ENCODE data around the gene TRAT1. TPM values are rescaled to one million over a fixed set of nuclear protein-coding genes. Genes with fewer than 3 reads are reported as not detected.

Gene TRAT1
- total RNA-seq, 1 experiment from 2014 or later: 0.11 TPM

DNA sequence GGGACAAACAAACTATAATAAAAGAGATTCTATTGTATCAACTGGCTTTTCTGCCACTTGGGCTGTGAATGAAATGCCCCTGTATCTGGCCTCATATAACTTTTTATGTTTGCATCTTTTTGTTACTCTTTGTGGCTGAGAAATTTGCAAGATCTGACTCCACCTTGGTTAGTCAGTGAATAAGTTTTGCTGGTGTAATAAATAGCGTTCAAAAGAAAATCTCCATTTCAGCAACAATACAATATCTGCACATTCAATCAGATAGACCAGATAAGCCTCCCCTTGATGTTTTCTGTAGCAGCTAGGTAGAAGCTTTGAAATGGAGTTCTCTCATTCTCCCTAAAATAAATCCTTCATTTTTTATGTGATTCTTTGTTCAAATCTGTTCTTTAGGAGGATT is 12.0 kb downstream of the TRAT1 start:
- ATAC-seq (no peak), DNase-seq (ENCODE audit: low spot score) (no peak)
- no peaks in the 10 kb centered on the region for H3K4me1 Mint-ChIP-seq
- ChIA-PET POLR2A (no interaction called here), CTCF (interaction anchor here (1.5 kb wide), 1 partner anchor 16 kb away, joined by 3 read pairs; no protein-coding TSS in a partner anchor)
- no peaks in the 10 kb centered on the region for H3K36me3 Mint-ChIP-seq
- no peak overlapping the region for H3K27ac Mint-ChIP-seq
- no peaks in the 10 kb centered on the region for H3K27me3 Mint-ChIP-seq (ENCODE audit: low read depth)
- no peak overlapping the region for H3K4me3 Mint-ChIP-seq
- no peaks in the 10 kb centered on the region for H3K9me3 Mint-ChIP-seq
- no peak for TF ChIP-seq PRDM15 (CRISPR knock-in tag; IDR thresholded peaks at IDR 0.05)
- no peak for TF ChIP-seq ATF2 (CRISPR knock-in tag; IDR thresholded peaks at IDR 0.05; ENCODE audit: borderline replicate concordance, low read depth)
- TF ChIP-seq E2F4 (CRISPR knock-in tag; IDR thresholded peaks at IDR 0.05; ENCODE audit: borderline replicate concordance, low read depth): no peak
- no peak for TF ChIP-seq GABPB1 (CRISPR knock-in tag; IDR thresholded peaks at IDR 0.05)
- TF ChIP-seq, protein P1, sequence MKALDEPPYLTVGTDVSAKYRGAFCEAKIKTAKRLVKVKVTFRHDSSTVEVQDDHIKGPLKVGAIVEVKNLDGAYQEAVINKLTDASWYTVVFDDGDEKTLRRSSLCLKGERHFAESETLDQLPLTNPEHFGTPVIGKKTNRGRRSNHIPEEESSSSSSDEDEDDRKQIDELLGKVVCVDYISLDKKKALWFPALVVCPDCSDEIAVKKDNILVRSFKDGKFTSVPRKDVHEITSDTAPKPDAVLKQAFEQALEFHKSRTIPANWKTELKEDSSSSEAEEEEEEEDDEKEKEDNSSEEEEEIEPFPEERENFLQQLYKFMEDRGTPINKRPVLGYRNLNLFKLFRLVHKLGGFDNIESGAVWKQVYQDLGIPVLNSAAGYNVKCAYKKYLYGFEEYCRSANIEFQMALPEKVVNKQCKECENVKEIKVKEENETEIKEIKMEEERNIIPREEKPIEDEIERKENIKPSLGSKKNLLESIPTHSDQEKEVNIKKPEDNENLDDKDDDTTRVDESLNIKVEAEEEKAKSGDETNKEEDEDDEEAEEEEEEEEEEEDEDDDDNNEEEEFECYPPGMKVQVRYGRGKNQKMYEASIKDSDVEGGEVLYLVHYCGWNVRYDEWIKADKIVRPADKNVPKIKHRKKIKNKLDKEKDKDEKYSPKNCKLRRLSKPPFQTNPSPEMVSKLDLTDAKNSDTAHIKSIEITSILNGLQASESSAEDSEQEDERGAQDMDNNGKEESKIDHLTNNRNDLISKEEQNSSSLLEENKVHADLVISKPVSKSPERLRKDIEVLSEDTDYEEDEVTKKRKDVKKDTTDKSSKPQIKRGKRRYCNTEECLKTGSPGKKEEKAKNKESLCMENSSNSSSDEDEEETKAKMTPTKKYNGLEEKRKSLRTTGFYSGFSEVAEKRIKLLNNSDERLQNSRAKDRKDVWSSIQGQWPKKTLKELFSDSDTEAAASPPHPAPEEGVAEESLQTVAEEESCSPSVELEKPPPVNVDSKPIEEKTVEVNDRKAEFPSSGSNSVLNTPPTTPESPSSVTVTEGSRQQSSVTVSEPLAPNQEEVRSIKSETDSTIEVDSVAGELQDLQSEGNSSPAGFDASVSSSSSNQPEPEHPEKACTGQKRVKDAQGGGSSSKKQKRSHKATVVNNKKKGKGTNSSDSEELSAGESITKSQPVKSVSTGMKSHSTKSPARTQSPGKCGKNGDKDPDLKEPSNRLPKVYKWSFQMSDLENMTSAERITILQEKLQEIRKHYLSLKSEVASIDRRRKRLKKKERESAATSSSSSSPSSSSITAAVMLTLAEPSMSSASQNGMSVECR (CRISPR knock-in tag; IDR thresholded peaks at IDR 0.05; ENCODE audit: borderline replicate concordance): no peak
- TF ChIP-seq ZNF416 (CRISPR knock-in tag; IDR thresholded peaks at IDR 0.05): no peak
- TF ChIP-seq HMGA2 (CRISPR knock-in tag; IDR thresholded peaks at IDR 0.05): no peak
- TF ChIP-seq, protein P2, sequence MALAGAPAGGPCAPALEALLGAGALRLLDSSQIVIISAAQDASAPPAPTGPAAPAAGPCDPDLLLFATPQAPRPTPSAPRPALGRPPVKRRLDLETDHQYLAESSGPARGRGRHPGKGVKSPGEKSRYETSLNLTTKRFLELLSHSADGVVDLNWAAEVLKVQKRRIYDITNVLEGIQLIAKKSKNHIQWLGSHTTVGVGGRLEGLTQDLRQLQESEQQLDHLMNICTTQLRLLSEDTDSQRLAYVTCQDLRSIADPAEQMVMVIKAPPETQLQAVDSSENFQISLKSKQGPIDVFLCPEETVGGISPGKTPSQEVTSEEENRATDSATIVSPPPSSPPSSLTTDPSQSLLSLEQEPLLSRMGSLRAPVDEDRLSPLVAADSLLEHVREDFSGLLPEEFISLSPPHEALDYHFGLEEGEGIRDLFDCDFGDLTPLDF (CRISPR knock-in tag; IDR thresholded peaks at IDR 0.05): no peak
- no peak for TF ChIP-seq IRF1 (CRISPR knock-in tag; IDR thresholded peaks at IDR 0.05)
- no peak for TF ChIP-seq TEAD1 (CRISPR knock-in tag; IDR thresholded peaks at IDR 0.05)
- no peak for TF ChIP-seq NR3C1 (CRISPR knock-in tag; conservative IDR thresholded peaks at IDR 0.05; ENCODE audit: low read depth)
- no peak for TF ChIP-seq ATF1 (CRISPR knock-in tag; IDR thresholded peaks at IDR 0.05)
- no peak for TF ChIP-seq TEAD4 (CRISPR knock-in tag; IDR thresholded peaks at IDR 0.05)
- no peak for TF ChIP-seq NR2C2 (CRISPR knock-in tag; IDR thresholded peaks at IDR 0.05)
- TF ChIP-seq, protein P3, sequence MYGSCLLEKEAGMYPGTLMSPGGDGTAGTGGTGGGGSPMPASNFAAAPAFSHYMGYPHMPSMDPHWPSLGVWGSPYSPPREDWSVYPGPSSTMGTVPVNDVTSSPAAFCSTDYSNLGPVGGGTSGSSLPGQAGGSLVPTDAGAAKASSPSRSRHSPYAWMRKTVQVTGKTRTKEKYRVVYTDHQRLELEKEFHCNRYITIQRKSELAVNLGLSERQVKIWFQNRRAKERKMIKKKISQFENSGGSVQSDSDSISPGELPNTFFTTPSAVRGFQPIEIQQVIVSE (CRISPR knock-in tag; IDR thresholded peaks at IDR 0.05; ENCODE audit: borderline replicate concordance): no peak
- TF ChIP-seq, protein P4, sequence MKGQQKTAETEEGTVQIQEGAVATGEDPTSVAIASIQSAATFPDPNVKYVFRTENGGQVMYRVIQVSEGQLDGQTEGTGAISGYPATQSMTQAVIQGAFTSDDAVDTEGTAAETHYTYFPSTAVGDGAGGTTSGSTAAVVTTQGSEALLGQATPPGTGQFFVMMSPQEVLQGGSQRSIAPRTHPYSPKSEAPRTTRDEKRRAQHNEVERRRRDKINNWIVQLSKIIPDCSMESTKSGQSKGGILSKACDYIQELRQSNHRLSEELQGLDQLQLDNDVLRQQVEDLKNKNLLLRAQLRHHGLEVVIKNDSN (CRISPR knock-in tag; IDR thresholded peaks at IDR 0.05): no peak
- TF ChIP-seq, protein P5, sequence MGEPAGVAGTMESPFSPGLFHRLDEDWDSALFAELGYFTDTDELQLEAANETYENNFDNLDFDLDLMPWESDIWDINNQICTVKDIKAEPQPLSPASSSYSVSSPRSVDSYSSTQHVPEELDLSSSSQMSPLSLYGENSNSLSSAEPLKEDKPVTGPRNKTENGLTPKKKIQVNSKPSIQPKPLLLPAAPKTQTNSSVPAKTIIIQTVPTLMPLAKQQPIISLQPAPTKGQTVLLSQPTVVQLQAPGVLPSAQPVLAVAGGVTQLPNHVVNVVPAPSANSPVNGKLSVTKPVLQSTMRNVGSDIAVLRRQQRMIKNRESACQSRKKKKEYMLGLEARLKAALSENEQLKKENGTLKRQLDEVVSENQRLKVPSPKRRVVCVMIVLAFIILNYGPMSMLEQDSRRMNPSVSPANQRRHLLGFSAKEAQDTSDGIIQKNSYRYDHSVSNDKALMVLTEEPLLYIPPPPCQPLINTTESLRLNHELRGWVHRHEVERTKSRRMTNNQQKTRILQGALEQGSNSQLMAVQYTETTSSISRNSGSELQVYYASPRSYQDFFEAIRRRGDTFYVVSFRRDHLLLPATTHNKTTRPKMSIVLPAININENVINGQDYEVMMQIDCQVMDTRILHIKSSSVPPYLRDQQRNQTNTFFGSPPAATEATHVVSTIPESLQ (CRISPR knock-in tag; IDR thresholded peaks at IDR 0.05): no peak
